ENCODE measurements around the gene AQP5.
"Not testable (repeated sequence)": the region's sequence is repeated elsewhere in the genome, so short reads cannot be mapped to it uniquely, and the experiment has no call there.

The AQP5 gene

GRCh38 chr12:49983892-49984291, 22.2 kb downstream of the AQP5 start:
- peak; percentile 72 to 76 for DNase-seq

- DNase-seq, result no peak
Observed at GRCh38 chr12:49984476-49985359, 23.0 kb downstream of the AQP5 start.

- DNase-seq, result no peak
Observed at GRCh38 chr12:49985981-49986380, 24.3 kb downstream of the AQP5 start.

- DNase-seq, result not testable (repeated sequence)
Observed at GRCh38 chr12:49986476-49986875, 24.8 kb downstream of the AQP5 start.

- DNase-seq, result no peak
Observed at GRCh38 chr12:49987625-49988303, 26.1 kb downstream of the AQP5 start.

GRCh38 chr12:49989400-49989799, 27.7 kb downstream of the AQP5 start:
- not testable (repeated sequence) for DNase-seq

GRCh38 chr12:49990273-49990672, 28.6 kb downstream of the AQP5 start:
- DNase-seq, result no peak

- DNase-seq, result no peak
Observed at GRCh38 chr12:49998453-49998852, 36.8 kb downstream of the AQP5 start.

GRCh38 chr12:50003595-50003994, 41.9 kb downstream of the AQP5 start:
- DNase-seq, result no peak

GRCh38 chr12:50004696-50005095, 43.0 kb downstream of the AQP5 start:
- DNase-seq, result no peak

- no peak for DNase-seq
Observed at GRCh38 chr12:50005175-50005574, 43.5 kb downstream of the AQP5 start.

- no peak for DNase-seq
Observed at GRCh38 chr12:50006280-50006679, 44.6 kb downstream of the AQP5 start.

GRCh38 chr12:50006754-50007442, 45.2 kb downstream of the AQP5 start:
- no peak for DNase-seq

- no peak for DNase-seq
Observed at GRCh38 chr12:50013361-50014147, 51.9 kb downstream of the AQP5 start.

- DNase-seq, result no peak
Observed at GRCh38 chr12:50014342-50014741, 52.7 kb downstream of the AQP5 start.

Measured in Kasumi-1 (cell line).